GM21717 (cell line): ENCODE data around the gene ACRV1.
"Not testable (repeated sequence)": the region's sequence is repeated elsewhere in the genome, so short reads cannot be mapped to it uniquely, and the experiment has no call there.

Experiments
- ATAC-seq: cut with Tn5 transposase; IDR thresholded peaks from one replicate; pipeline ENCODE4 v1.9.1; 2021; ENCODE audit warnings: mild to moderate bottlenecking, moderate library complexity; ENCODE audit not compliant: unreplicated experiment

The ACRV1 gene, protein sequence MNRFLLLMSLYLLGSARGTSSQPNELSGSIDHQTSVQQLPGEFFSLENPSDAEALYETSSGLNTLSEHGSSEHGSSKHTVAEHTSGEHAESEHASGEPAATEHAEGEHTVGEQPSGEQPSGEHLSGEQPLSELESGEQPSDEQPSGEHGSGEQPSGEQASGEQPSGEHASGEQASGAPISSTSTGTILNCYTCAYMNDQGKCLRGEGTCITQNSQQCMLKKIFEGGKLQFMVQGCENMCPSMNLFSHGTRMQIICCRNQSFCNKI

DNA sequence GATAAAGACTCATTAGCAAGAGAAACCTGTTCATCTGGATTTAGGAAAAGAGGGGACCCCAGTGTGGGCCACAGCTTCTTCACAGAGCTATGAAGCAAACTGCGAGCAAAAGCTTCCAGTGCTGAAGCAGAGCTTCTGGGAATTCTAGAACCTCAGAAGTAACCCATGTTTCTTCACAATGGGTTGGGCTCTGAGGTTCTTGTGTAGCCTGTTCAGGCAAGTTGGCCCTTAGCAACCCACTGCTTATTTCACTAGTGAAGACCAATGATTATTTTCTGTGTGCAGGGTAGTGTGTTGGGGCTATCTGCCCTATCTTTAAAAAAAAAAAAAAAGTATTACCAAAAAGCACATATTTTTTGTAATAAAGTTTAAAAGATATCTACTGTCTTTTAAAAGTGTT lies at the start of gene ACRV1:
Gene ACRV1 (minus strand): TSS at position 101 of the 400 bp plus-strand sequence. CDS start 67 bp downstream, at position 34.
- no peak for ATAC-seq

DNA sequence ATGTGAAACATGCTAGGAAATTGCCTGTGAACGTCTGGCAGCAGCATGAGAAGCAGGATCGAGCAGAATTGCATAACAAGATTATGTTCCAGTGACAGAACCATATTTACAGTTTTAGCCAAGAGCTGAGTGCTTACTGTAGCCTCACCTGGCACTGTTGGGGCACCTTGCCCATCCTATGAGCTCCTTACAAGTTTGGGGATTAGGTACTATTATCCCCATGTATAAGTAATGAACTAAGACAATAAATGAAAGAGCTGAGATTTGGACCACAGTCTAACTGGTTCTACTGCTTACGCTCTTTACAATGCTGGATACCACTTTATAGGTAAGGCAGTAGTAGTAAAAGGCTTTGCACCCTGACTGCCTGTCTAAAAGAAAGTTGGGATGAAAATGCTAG lies 48.3 kb upstream of the ACRV1 start:
- no peak for ATAC-seq

DNA sequence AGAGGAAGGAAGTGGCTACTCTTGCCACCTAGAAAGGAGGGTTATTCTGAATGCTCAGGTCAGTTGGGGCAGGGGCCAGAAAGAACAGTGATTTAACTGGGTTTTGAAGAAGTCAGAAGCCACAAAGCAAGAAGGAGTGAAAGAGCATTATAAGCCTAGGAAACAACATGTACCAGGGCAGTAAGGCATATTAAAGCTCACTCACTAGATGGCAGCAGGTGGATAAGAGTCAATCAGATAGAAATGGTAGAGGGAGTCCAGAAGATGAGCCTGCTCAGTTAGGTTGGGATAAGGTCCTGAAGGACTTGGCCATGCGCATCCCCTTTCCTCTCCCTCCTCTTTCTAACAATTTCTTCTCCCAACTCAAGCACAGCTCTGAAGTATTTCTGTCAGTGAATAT lies 43.5 kb upstream of the ACRV1 start:
- ATAC-seq: no peak

DNA sequence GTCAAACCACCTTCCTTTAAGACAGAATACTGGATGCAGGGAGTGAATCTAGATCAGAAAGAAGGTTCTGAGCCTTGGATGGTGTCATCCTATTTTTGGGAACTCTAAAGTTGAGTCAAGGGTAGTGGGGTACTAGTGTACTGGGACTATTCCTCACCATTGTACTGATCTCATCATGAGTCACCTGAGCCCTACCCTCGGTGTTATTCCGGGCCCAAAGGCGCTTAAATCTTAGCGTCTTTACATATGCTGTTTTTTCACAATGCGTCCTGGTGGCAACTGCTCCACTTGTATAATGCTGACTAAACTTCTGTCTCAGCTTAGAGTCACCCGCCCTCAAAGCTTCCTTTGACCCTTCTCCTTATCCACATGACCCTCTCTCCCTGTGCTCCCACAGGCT lies 40.1 kb upstream of the ACRV1 start:
- no peak for ATAC-seq

DNA sequence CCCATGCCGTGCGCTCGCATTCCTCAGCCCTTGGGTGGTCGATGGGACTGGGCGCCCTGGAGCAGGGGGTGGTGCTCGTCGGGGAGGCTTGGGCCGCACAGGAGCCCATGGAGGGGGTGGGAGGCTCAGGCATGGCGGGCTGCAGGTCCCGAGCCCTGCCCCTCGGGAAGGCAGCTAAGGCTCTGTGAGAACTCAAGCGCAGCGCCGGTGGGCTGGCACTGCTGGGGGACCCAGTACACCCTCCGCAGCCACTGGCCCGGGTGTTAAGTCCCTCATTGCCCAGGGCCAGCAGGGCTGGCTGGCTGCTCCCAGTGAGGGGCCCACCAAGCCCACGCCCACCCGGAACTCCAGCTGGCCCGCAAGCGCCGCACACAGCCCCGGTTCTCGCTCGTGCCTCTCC lies 24.0 kb upstream of the ACRV1 start:
- not testable (repeated sequence) for ATAC-seq

DNA sequence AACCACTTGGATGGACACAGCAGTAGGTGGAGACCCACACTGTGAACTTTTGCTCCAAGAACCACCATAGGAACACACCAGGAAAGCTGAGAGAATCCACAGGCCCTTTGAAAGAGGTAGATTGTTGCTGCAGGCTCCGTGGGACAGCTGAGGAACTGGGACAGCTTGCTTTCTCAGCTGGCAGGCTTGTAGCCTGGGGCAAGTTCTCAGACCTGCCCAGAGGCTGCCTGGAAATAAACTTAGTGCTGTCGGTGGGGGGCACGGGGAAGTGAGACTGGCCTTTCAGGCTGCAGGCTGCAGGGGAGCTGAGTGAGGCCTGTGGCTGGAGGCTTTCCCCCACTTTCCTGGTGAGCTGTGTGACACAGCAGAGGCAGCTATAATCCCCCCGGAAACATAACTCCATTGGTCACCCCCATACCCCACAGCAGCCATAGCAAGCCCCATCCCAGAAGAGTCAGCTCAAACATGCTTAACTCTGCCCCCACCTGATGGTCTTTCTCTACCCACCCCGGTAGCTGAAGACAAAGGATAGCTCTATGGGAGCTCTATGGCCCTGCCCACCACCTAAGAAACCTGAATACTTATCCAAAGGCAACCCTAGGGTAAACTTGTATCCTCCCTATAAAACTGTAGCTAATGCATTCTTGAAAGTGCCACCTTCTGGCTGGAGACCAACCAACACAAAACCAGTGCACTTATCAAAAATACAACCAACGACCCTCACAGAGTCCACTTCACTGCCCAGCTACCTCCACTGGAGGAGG lies 21.4 kb upstream of the ACRV1 start:
- no peak for ATAC-seq

DNA sequence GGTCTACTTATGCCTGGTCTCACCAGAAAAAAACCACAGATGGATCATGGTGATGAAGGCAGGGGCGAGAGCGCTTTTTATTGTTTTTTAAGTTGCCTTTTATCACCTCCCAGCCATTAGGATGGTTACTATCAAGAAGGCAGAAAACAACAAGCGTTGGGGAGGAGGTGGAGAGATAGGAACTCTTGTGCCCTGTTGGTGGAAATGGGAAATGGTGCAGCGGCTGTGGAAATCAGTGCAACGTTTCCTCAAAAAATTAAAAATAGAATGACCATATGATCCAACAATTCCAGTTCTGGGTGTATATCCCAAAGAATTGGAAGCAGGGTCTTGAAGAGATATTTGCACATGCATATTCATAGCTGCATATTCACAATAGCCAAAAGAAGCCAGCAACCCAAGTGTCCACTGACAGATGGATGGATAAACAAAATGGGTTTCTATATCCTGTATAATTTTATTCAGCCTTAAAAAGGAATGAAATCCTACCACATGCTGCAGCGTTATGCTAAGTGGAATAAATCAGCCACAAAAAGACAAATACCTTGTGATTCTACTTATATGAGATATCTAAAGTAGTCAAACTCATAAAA lies 20.5 kb upstream of the ACRV1 start:
- ATAC-seq: no peak

DNA sequence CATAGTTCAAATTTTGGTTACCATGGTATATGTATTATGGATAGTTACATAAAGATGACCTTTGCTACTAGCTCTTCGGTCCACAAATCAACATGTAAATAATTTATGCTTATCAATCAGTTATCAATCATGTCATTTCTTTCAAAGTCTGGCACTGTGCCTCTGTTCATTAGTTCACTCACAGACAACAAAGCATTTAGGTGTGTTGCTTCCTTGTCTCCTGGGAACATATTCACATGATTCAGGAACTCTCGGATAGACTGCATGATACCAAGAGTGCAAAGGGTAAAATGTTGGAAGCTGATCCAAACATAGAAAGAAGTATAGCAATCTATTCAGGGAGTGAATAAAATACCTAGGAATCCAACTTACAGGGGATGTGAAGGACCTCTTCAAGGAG lies 14.3 kb upstream of the ACRV1 start:
- no peak for ATAC-seq

DNA sequence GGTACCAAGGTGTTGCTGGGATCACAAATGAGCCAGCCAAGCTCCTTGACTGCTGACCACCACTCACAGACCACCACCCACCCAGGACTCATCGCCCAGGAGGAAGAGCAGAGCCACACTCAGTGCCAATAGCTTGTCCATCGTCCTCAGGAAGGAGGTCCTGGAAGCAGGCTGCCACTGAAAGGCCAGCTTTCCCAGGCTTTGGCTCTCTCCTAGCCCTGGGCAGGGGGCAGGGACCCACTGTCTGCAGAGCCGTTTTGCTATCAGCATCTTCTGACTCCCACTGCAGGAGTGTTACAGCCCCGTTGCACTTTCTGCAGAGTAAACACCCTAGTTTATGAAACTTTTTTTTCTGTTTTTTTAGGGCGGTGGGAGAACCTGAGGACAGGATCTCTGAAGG lies 12.2 kb upstream of the ACRV1 start:
- no peak for ATAC-seq

DNA sequence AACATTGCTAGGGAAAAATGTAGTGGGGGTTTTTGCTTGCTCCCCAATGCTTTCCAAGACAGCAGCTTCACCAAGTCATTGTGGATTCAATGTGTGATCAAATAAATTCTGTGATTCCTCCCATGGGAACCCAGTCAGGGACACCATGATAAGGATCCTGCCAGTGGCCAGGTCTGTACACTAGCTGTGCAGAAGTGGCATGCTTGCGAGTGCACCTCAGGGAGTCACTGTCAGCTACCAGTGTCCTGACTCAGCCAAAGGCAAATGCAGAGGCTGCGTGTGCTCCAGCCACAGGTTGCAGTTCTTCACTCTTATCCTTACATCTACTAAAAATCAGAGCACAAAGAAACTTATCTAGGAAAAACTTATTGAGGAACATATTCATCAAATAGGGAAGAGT lies 9.4 kb upstream of the ACRV1 start:
- no peak for ATAC-seq

DNA sequence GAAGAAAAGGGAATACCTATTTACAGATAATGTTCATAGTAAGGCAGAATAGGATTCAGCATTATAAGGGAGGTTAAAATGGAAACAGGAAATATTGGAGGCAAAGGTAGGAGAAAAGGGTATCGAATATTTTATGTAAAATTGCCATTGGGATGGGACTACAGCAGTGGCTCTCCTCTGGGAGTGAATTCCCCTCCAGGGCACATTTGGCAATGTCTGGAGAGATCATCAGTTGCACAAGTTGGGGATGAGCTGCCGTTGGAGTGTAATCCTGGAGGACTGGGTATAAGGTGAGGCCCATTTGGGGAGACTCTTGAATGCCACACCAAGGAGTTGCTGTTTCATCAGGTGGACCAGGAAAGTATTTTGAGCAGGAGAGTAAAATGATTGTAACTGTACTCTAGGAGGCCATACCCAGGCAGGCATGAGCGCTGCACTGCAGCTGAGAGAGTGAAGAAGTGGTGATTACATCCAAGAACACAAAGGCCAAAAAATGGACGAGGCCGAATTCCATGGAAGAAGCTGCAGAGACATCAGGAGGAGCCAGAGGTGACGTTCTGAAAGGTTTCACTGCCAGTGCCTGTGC lies 8.7 kb upstream of the ACRV1 start:
- ATAC-seq: no peak

DNA sequence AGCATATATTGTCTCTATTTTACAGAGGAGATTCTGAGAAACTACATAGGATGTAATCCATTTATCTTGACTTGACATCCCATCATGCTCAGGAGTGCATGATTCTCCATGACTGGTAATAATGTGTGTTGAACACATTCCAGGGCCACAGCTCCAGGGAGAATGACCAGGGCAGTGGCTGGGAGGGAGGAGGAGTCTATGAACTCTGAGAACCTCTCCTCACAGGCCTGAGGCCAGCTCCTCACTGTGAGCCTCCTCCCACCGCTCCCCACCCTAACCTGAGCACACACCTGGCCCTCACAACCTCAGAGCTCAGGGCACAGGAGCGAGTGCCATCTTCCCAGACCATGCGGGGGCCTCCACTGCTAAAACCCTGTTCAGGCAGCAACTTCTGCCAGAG lies 8.0 kb upstream of the ACRV1 start:
- ATAC-seq: no peak

DNA sequence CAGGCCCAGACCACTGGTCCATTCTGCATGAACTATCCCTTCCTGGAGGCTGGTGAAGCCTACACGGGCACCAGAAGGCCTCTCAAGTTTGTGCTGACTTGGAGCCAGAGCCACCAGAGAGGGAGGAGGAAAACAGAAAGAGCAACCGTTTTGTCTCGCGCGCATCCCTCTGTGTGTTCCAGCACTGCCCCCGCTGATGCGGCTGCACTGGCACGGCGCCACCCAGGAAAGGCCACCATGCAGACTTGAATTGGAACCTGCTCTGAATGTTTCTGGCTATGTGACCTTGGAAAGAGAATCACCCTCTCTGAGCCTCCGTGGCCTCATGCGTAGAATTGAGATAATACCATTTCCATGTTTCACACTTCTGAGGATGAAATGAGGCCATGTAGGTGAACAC lies 7.4 kb upstream of the ACRV1 start:
- ATAC-seq: no peak

DNA sequence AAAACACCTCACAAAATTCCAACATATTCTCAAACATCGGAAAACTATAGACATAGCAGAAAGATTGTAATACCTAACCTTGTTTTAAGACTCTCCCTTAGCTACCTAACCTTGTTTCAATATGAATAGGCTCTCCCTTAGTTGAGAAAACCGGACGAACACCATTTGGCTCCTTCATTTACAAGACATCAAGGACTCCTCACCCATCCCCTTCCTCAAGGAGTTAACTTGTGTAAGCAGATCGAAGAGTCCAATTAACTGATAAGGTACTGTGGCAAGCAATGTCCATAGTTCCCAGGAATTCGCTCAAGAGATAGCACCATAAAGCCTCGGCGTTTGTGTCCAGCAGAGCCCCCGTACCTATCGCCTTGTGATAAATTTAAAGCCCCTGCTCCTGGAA lies 4.6 kb upstream of the ACRV1 start:
- ATAC-seq: no peak

DNA sequence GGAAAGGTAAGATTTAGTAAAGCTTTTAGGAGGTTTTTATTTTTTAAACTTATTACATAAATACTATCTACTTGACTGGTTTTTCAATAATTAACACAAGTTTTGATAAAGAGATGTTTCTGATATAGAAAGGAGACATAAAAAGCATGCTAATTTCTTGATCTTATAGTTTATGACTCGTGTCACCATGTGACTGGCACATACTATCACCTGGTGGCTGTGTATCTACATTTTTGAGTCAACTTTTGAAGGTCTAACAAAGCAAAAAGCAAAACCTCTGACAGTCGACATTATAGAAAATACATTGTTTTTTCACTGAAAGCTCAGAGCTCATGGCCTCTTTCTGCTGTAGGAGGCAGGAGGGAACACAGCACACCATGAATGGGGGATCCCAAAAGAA lies 810 bp downstream of the ACRV1 start:
- ATAC-seq: no peak

DNA sequence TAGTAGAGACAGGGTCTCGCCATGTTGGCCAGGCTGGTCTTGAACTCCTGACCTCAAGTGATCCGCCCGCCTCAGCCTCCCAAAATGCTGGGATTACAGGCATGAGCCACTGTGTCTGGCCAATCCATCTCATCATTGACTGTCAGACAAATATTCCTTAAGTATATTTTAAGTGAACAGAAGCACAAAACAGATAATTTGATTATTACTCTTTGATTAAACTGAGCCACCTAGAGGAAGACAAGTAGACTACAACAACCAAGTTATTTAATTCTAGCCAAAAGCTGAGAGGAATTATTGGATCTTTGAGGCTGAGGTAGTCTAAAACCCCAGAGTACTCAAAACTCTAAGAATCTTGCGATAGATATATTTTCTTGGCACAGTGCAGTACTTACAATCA lies 1.2 kb downstream of the ACRV1 start:
- no peak for ATAC-seq

DNA sequence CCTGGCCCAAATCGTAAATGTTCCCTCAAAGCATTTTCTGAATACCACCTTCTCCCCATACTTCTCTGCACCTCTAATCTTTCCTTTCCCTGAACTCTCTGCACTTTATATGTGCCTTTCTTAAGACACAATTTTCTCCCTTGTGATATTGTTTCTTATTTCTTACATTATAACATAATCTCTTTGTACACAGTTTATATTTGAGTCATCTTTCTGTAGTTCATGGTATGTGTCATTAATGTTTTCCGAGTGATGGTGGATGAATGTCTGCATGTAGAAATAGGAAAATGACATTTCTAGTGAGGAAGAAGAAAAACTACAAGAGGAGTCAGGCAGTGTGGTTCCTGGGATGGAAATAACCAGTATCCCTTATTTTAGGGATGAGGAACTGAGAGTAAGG lies 5.5 kb downstream of the ACRV1 start:
- ATAC-seq: no peak

DNA sequence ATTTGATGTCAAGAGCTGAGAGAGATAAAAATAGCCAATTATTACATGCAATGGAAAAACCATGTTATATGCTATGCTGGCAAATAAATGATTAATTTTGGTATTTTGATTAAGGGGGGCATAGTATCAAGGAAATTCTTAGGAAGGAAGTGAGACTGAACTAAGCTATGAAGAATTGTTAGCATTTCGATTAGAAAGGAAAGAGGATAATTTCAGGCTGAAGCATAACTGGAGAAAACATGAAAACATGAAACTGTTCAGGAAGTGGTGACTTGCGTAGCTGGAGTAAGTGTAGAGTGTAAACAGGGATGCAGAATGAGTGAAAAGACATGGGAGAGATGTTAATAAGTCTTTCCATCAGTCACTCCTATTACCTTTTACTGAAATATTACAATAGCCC lies 6.4 kb downstream of the ACRV1 start:
- ATAC-seq: no peak

DNA sequence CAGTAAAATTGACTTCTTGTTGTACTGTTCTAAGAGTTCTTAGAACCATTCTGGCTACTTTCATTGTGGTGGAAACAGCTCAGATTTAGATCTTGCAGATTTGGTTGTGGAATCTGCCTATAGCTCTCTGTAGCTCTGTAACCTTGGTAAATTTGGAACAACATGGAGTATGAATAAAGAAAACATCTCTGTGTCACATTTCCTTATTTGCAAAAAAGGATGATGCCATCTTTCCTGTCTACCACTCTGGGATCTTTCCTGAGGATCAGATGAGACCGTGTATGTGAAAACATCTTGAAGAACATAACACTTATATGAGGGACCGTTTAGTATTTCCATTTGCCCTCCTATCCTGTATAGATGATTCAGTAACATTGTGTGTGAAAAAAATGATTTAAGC lies 9.1 kb downstream of the ACRV1 start:
- no peak for ATAC-seq

DNA sequence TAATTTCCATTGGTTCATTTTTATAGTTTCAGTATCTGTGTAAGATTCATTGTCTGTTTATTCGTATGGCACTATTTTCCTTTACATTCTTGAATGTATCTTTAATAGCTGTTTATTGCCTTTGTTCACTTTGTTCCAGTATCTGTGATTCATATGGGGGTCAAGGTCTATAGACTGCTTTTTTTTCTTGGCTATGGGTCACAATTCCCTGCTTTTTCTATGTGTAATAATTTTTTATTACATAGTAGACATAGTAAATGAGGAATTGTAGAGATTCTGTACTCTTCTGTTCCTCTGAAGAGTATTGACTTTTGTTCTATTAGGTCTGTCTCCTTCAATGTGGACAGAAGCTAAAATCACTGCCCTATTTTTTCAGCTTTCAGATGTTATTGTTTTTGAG lies 10.5 kb downstream of the ACRV1 start:
- ATAC-seq: no peak

DNA sequence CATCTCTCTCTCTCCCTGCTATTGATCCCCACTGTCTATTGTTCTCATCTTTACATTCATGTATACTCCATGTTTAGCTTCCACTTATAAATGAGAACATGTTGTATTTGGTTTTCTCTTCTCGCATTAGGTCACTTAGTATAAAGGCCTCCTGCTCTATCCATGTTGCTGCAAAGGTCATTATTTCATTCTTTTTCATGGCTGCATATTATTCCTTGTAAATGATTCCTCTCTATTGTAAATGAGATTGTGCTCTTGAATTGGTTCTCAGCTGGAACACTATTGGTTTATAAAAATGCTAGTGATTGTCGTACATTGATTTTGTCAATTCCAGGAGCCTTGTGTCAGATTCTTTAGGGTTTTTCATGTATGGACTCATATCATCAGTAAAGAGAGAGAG lies 13.5 kb downstream of the ACRV1 start:
- no peak for ATAC-seq

DNA sequence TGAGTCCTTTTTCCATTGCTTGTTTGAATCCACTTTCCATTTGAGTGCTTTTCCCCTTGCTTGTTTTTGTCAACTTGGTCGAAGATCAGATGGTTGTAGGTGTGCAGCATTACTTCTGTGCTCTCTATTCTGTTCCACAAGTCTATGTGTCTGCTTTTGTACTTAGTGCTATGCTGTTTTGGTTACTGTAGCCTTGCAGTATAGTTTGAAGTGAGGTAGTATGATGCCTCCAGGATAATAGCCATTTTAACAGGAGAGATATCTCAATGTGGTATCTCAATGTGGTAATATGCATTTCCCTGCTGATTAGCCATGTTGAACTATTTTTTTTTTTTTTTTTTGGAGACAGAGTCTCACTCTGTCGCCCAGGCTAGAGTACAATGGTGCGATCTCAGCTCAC lies 16.7 kb downstream of the ACRV1 start:
- no peak for ATAC-seq
